GM23338 (cell line): ENCODE data around the gene GRID1. TPM values are rescaled to one million over a fixed set of nuclear protein-coding genes. Genes with fewer than 3 reads are reported as not detected.

Experiments used
- EZH2 ChIP-seq: fragments of 200-600 bp; sonication (generic); IDR thresholded peaks from one replicate; pipeline ENCODE4 v1.8.0; 2017; ENCODE audit warnings: antibody characterized with exemption, mild to moderate bottlenecking, low read depth; ENCODE audit not compliant: unreplicated experiment
- EZH2phosphoT487 ChIP-seq: fragments of 200-600 bp; sonication (generic); IDR thresholded peaks from one replicate; pipeline ENCODE4 v1.8.1; 2018; ENCODE audit warnings: antibody characterized with exemption; ENCODE audit not compliant: unreplicated experiment
- NANOG ChIP-seq: IDR thresholded peaks from 2 replicates; pipeline ENCODE4 v1.6.1; 2016; ENCODE audit warnings: antibody characterized with exemption, borderline replicate concordance
- POLR2AphosphoS5 ChIP-seq: IDR thresholded peaks from 2 replicates; pipeline ENCODE4 v1.6.1; 2016; ENCODE audit warnings: antibody characterized with exemption, low read depth
- STAT1 ChIP-seq: IDR thresholded peaks from one replicate; pipeline ENCODE4 v1.6.1; 2016; ENCODE audit warnings: antibody characterized with exemption; ENCODE audit not compliant: unreplicated experiment
- ZNF114 ChIP-seq: fragments of 250-450 bp; sonication (Bioruptor Pico); IDR thresholded peaks from 2 replicates; pipeline ENCODE4 v1.5.0; 2020; ENCODE audit warnings: mild to moderate bottlenecking, moderate library complexity
- ZNF331 ChIP-seq: fragments of 250-450 bp; sonication (Bioruptor Pico); IDR thresholded peaks from 2 replicates; pipeline ENCODE4 v1.5.0; 2020; ENCODE audit warnings: low read depth, mild to moderate bottlenecking, moderate library complexity
- polyA plus RNA-seq: library from polyadenylated mRNA; unstranded; fragments of >200 nt; fragmentation: Nextera tagmentation; extraction: Ambion mirVana; gene quantifications from 2 replicates; pipeline ENCODE4 v1.2.1, GENCODE V29; 2016
- total RNA-seq: library from RNA; depleted of rRNA; stranded (reverse); fragments of >200 nt; shearing (Covaris generic); gene quantifications from 2 replicates; pipeline ENCODE4 v1.2.3, GENCODE V29; 2014
- TF ChIP-seq, protein P1 (sequence below): fragments of 250-450 bp; sonication (Bioruptor Pico); IDR thresholded peaks from 2 replicates; pipeline ENCODE4 v1.5.0; 2020; ENCODE audit warnings: mild to moderate bottlenecking, moderate library complexity
- TF ChIP-seq, protein P2 (sequence below), 2 experiments: fragments of 200-600 bp in 1 of 2; sonication (generic) in 1 of 2; conservative IDR thresholded peaks; 2 replicates each; pipeline versions ENCODE4 v1.5.1 to v1.6.1; 2016 to 2017; ENCODE audit warnings: antibody characterized with exemption in 2 of 2, low read depth in 2 of 2, mild to moderate bottlenecking in 2 of 2, moderate library complexity in 1 of 2
- TF ChIP-seq, protein P3 (sequence below): IDR thresholded peaks from one replicate; pipeline ENCODE4 v1.6.1; 2018; ENCODE audit warnings: antibody characterized with exemption; ENCODE audit not compliant: unreplicated experiment

The GRID1 gene
- total and polyA plus RNA-seq, 2 experiments from 2014 or later, result 0.14 to 0.15 TPM

DNA sequence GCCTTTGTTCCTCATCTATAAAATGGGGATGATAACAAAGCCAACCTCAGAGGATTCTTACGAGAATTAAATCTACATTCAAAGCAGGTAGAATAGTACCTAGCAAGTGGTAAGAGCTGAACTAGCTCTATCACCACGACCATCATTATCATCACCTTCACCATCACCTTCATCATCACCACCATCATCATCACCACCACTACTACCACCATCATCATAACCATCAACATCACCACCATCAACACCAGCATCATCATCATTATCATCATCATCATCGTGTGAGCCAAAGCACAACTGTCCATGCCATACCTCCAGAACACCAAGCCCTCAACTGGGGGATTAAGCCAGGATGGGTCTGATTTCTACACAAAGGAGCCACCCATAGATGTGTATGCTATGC lies 206.8 kb downstream of the GRID1 start (continued):
- TF ChIP-seq, protein P1, sequence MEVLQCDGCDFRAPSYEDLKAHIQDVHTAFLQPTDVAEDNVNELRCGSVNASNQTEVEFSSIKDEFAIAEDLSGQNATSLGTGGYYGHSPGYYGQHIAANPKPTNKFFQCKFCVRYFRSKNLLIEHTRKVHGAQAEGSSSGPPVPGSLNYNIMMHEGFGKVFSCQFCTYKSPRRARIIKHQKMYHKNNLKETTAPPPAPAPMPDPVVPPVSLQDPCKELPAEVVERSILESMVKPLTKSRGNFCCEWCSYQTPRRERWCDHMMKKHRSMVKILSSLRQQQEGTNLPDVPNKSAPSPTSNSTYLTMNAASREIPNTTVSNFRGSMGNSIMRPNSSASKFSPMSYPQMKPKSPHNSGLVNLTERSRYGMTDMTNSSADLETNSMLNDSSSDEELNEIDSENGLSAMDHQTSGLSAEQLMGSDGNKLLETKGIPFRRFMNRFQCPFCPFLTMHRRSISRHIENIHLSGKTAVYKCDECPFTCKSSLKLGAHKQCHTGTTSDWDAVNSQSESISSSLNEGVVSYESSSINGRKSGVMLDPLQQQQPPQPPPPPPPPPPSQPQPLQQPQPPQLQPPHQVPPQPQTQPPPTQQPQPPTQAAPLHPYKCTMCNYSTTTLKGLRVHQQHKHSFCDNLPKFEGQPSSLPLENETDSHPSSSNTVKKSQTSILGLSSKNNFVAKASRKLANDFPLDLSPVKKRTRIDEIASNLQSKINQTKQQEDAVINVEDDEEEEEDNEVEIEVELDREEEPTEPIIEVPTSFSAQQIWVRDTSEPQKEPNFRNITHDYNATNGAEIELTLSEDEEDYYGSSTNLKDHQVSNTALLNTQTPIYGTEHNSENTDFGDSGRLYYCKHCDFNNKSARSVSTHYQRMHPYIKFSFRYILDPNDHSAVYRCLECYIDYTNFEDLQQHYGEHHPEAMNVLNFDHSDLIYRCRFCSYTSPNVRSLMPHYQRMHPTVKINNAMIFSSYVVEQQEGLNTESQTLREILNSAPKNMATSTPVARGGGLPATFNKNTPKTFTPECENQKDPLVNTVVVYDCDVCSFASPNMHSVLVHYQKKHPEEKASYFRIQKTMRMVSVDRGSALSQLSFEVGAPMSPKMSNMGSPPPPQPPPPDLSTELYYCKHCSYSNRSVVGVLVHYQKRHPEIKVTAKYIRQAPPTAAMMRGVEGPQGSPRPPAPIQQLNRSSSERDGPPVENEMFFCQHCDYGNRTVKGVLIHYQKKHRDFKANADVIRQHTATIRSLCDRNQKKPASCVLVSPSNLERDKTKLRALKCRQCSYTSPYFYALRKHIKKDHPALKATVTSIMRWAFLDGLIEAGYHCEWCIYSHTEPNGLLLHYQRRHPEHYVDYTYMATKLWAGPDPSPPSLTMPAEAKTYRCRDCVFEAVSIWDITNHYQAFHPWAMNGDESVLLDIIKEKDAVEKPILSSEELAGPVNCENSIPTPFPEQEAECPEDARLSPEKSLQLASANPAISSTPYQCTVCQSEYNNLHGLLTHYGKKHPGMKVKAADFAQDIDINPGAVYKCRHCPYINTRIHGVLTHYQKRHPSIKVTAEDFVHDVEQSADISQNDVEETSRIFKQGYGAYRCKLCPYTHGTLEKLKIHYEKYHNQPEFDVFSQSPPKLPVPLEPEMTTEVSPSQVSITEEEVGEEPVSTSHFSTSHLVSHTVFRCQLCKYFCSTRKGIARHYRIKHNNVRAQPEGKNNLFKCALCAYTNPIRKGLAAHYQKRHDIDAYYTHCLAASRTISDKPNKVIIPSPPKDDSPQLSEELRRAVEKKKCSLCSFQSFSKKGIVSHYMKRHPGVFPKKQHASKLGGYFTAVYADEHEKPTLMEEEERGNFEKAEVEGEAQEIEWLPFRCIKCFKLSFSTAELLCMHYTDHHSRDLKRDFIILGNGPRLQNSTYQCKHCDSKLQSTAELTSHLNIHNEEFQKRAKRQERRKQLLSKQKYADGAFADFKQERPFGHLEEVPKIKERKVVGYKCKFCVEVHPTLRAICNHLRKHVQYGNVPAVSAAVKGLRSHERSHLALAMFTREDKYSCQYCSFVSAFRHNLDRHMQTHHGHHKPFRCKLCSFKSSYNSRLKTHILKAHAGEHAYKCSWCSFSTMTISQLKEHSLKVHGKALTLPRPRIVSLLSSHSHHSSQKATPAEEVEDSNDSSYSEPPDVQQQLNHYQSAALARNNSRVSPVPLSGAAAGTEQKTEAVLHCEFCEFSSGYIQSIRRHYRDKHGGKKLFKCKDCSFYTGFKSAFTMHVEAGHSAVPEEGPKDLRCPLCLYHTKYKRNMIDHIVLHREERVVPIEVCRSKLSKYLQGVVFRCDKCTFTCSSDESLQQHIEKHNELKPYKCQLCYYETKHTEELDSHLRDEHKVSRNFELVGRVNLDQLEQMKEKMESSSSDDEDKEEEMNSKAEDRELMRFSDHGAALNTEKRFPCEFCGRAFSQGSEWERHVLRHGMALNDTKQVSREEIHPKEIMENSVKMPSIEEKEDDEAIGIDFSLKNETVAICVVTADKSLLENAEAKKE (CRISPR knock-in tag), result no peak
- TF ChIP-seq ZNF114 (CRISPR knock-in tag), result no peak
- TF ChIP-seq POLR2AphosphoS5, result no peak
- no peak for TF ChIP-seq NANOG
- TF ChIP-seq ZNF331 (CRISPR knock-in tag), result no peak
- no peak for TF ChIP-seq EZH2phosphoT487
- no peak for TF ChIP-seq EZH2
- TF ChIP-seq, protein P2, sequence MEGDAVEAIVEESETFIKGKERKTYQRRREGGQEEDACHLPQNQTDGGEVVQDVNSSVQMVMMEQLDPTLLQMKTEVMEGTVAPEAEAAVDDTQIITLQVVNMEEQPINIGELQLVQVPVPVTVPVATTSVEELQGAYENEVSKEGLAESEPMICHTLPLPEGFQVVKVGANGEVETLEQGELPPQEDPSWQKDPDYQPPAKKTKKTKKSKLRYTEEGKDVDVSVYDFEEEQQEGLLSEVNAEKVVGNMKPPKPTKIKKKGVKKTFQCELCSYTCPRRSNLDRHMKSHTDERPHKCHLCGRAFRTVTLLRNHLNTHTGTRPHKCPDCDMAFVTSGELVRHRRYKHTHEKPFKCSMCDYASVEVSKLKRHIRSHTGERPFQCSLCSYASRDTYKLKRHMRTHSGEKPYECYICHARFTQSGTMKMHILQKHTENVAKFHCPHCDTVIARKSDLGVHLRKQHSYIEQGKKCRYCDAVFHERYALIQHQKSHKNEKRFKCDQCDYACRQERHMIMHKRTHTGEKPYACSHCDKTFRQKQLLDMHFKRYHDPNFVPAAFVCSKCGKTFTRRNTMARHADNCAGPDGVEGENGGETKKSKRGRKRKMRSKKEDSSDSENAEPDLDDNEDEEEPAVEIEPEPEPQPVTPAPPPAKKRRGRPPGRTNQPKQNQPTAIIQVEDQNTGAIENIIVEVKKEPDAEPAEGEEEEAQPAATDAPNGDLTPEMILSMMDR (conservative IDR thresholded peaks at IDR 0.05; ENCODE audit: low read depth in 2 of 2), result no peak
- TF ChIP-seq, protein P3, sequence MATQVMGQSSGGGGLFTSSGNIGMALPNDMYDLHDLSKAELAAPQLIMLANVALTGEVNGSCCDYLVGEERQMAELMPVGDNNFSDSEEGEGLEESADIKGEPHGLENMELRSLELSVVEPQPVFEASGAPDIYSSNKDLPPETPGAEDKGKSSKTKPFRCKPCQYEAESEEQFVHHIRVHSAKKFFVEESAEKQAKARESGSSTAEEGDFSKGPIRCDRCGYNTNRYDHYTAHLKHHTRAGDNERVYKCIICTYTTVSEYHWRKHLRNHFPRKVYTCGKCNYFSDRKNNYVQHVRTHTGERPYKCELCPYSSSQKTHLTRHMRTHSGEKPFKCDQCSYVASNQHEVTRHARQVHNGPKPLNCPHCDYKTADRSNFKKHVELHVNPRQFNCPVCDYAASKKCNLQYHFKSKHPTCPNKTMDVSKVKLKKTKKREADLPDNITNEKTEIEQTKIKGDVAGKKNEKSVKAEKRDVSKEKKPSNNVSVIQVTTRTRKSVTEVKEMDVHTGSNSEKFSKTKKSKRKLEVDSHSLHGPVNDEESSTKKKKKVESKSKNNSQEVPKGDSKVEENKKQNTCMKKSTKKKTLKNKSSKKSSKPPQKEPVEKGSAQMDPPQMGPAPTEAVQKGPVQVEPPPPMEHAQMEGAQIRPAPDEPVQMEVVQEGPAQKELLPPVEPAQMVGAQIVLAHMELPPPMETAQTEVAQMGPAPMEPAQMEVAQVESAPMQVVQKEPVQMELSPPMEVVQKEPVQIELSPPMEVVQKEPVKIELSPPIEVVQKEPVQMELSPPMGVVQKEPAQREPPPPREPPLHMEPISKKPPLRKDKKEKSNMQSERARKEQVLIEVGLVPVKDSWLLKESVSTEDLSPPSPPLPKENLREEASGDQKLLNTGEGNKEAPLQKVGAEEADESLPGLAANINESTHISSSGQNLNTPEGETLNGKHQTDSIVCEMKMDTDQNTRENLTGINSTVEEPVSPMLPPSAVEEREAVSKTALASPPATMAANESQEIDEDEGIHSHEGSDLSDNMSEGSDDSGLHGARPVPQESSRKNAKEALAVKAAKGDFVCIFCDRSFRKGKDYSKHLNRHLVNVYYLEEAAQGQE, result no peak
- TF ChIP-seq STAT1, result no peak
